ENCODE measurements around the gene NAA16. TPM values are rescaled to one million over a fixed set of nuclear protein-coding genes. Genes with fewer than 3 reads are reported as not detected.
"Not testable (repeated sequence)": the region's sequence is repeated elsewhere in the genome, so short reads cannot be mapped to it uniquely, and the experiment has no call there.

NAA16 gene
- total RNA-seq, 2 donors from 2014 or later: 17.6 to 19.9 TPM

DNA sequence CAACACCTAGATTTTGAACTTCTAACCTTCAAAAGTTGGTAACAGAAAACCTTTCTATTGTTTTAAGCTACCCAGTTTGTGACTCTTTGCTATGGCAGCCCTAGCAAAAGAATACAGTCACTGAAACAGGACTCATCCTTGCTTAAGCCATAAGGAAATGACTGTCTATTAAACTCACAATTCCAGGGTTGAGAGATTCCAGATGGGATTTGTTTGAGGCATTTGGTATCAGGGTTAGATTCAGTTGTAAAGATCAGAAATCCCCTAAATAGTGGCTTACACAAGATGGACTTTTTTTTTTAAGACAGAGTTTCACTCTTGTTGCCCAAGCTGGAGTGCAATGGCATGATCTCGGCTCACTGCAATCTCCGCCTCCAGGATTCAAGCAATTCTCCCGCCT is 105.2 kb downstream of the NAA16 start:
- WGBS: 32% methylated on average over 3 of the region's 3 CpGs
- DNase-seq (ENCODE audit: low spot score): no peak
- no peaks in the 10 kb centered on the region for H3K36me3 ChIP-seq
- H3K9me3 ChIP-seq: no peaks in the 10 kb centered on the region
- TF ChIP-seq, protein P1, sequence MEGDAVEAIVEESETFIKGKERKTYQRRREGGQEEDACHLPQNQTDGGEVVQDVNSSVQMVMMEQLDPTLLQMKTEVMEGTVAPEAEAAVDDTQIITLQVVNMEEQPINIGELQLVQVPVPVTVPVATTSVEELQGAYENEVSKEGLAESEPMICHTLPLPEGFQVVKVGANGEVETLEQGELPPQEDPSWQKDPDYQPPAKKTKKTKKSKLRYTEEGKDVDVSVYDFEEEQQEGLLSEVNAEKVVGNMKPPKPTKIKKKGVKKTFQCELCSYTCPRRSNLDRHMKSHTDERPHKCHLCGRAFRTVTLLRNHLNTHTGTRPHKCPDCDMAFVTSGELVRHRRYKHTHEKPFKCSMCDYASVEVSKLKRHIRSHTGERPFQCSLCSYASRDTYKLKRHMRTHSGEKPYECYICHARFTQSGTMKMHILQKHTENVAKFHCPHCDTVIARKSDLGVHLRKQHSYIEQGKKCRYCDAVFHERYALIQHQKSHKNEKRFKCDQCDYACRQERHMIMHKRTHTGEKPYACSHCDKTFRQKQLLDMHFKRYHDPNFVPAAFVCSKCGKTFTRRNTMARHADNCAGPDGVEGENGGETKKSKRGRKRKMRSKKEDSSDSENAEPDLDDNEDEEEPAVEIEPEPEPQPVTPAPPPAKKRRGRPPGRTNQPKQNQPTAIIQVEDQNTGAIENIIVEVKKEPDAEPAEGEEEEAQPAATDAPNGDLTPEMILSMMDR (IDR thresholded peaks at IDR 0.05): no peak
- TF ChIP-seq POLR2A (IDR thresholded peaks at IDR 0.05) (no peak), POLR2AphosphoS5 (IDR thresholded peaks at IDR 0.05) (no peak)
- no peak overlapping the region for H3K27ac ChIP-seq
- H3K4me1 ChIP-seq (replicated peaks): no peaks in the 10 kb centered on the region
- H3K4me3 ChIP-seq: no peak overlapping the region
- no peaks in the 10 kb centered on the region for H3K27me3 ChIP-seq (replicated peaks; ENCODE audit: insufficient read depth)
- intact Hi-C loops (cut with DNase I): no loop called here

DNA sequence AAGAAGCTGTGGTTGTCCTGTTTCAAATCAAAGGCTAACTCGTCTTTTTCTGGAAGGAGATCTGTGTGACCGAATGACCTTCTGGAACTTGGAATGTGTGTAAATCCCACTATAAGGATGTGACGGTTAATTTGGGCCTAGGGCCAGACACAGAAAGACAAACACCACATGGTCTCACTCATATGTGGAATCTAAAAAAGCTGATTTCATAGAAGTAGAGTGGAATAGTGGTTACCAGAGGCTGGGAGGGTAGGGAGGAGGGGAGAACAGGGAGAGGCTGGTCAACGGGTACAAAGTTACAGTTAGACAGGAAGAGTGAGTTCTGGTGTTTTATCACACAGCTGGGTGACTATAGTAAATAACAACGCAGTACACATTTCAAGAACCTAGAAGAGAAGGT is 107.0 kb downstream of the NAA16 start:
- H3K36me3 ChIP-seq: no peaks in the 10 kb centered on the region
- H3K9me3 ChIP-seq: no peaks in the 10 kb centered on the region
- H3K4me1 ChIP-seq (replicated peaks): no peaks in the 10 kb centered on the region
- TF ChIP-seq, protein P1 (IDR thresholded peaks at IDR 0.05): no peak
- no peak for TF ChIP-seq POLR2AphosphoS5 (IDR thresholded peaks at IDR 0.05)
- no peak for TF ChIP-seq POLR2A (IDR thresholded peaks at IDR 0.05)
- H3K27ac ChIP-seq: no peak overlapping the region
- no peak overlapping the region for H3K4me3 ChIP-seq
- WGBS: 39% methylated on average over 5 of the region's 5 CpGs
- no peak for DNase-seq (ENCODE audit: low spot score)
- intact Hi-C loops (cut with DNase I): no loop called here
- H3K27me3 ChIP-seq (replicated peaks; ENCODE audit: insufficient read depth): no peaks in the 10 kb centered on the region

DNA sequence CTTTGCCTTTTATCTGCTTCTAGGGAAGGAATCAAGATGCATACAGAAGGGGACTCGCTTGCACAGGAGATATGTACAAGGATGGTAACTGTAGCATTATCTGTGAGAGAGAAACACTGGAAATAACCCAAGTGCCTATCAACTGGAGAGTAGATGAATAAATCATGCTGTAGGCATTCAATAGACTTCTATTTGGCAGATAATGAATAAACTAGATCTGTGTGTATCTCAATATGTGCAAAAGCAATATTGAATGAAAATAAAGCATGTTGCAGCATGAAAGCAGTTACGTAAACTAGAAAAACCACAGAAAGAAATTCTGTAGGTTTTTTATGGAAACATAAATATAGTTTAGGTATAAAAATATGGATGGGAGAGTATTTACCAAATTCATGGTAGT is 107.7 kb downstream of the NAA16 start:
- TF ChIP-seq, protein P1 (IDR thresholded peaks at IDR 0.05): no peak
- no peak for TF ChIP-seq POLR2AphosphoS5 (IDR thresholded peaks at IDR 0.05)
- TF ChIP-seq POLR2A (IDR thresholded peaks at IDR 0.05): no peak
- intact Hi-C loops (cut with DNase I): no loop called here
- WGBS: 76% methylated on average over 2 of the region's 2 CpGs

DNA sequence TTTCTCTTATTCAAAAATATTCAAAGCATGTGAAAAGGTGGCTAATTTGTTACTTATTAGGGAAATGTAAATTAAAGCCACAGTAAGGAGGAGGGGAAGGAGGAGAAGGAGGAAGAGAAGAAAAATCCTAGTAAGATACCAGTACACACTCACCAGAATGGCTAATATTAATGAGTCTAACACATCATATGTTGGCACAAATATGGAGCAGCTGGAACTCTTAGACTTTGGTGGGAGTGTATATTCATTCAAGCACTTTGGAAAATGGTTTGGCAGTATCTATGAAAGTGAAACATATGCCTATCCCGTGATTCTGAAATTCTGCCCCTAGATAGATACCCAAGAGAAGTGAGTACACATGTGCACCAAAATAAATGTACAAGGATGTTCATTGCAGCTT is 108.1 kb downstream of the NAA16 start:
- Histone ChIP-seq H3K4me1 (replicated peaks) (no peaks in the 10 kb centered on the region), H3K4me3 (no peak overlapping the region), H3K27ac (no peak overlapping the region), H3K9me3 (no peaks in the 10 kb centered on the region), H3K27me3 (replicated peaks; ENCODE audit: insufficient read depth) (no peaks in the 10 kb centered on the region), H3K36me3 (no peaks in the 10 kb centered on the region)
- intact Hi-C loops (cut with DNase I): no loop called here
- TF ChIP-seq POLR2A (IDR thresholded peaks at IDR 0.05) (no peak), POLR2AphosphoS5 (IDR thresholded peaks at IDR 0.05) (no peak)
- TF ChIP-seq, protein P1 (IDR thresholded peaks at IDR 0.05): no peak
- 77% methylated on average over 1 of the region's 1 CpG for WGBS
- DNase-seq (ENCODE audit: low spot score): no peak

More for the DNA sequence above, 107.7 kb downstream of the NAA16 start:
- Histone ChIP-seq H3K9me3 (no peaks in the 10 kb centered on the region), H3K27me3 (replicated peaks; ENCODE audit: insufficient read depth) (no peaks in the 10 kb centered on the region), H3K4me1 (replicated peaks) (no peaks in the 10 kb centered on the region), H3K4me3 (no peak overlapping the region), H3K36me3 (no peaks in the 10 kb centered on the region), H3K27ac (no peak overlapping the region)
- DNase-seq (ENCODE audit: low spot score): no peak

DNA sequence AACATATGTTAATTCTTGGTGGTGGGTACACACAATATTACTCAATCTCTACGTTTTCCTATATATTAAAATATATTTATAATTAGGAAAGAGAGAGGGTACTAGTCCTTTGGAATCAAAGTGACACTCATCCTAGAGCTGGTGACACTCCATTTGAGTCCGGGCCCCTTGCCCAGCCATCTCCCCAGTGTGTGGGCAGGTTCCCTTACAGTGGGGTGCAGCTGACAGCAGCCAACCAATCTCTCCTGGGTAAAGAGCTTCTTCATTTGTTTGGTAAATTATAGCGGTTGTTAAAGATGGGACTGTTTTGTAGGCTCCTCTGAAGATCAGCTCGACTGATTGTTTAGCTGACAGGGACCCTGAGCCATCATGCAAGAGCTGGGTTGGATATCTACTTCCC is 109.1 kb downstream of the NAA16 start:
- Histone ChIP-seq H3K27ac (no peak overlapping the region), H3K9me3 (no peaks in the 10 kb centered on the region), H3K27me3 (replicated peaks; ENCODE audit: insufficient read depth) (no peaks in the 10 kb centered on the region), H3K4me3 (no peak overlapping the region), H3K36me3 (no peaks in the 10 kb centered on the region), H3K4me1 (replicated peaks) (no peaks in the 10 kb centered on the region)
- WGBS: 79% methylated on average over 4 of the region's 4 CpGs
- no peak for DNase-seq (ENCODE audit: low spot score)
- intact Hi-C loops (cut with DNase I): no loop called here
- TF ChIP-seq POLR2A (IDR thresholded peaks at IDR 0.05): no peak
- TF ChIP-seq, protein P1 (IDR thresholded peaks at IDR 0.05): no peak
- TF ChIP-seq POLR2AphosphoS5 (IDR thresholded peaks at IDR 0.05): no peak

DNA sequence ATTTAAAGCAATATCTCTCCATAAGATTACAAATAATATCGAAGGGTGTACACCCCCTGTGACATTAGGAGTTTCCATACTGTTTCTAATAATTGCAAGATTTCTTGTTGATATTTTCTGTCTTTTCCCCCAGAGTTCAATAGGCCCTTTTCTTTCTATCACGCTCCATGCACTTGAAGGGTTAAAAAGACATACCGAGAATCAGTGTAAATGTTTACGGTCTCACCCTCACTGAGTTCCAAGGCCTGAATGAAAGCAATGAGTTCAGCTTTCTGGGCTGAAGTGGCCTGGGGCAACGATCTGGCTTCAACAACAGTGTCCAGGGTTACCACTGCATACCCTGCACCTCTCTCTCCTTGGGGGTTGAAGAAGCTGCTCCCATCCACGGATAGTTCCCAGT is 110.3 kb downstream of the NAA16 start:
- whole genome bisulfite sequencing: 67% methylated on average over 6 of the region's 6 CpGs
- intact Hi-C loops (cut with DNase I): not testable (repeated sequence)

DNA sequence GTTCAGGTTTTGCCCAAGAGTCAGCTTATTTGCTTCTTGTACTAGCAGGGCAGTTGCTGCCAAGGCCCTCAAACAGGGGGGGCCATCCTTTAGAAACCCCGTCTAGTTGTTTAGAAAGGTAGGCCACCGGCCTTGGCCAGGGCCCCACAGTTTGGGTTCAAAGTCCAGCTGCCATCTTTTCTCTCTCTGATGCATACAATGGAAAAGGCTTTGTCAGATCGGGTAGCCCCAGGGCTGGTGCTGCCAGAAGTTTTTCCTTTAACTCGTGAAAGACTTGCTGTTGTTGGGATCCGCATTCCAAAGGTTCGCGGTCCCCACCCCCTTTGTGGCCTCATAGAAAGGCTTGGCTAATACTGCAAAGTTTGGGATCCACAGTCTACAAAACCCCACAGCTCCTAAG is 110.9 kb downstream of the NAA16 start:
- DNase-seq (ENCODE audit: low spot score); H3K4me3 ChIP-seq; H3K27me3 ChIP-seq (replicated peaks; ENCODE audit: insufficient read depth); intact Hi-C loops (cut with DNase I); H3K9me3 ChIP-seq; H3K36me3 ChIP-seq; H3K27ac ChIP-seq; H3K4me1 ChIP-seq (replicated peaks): not testable (repeated sequence)
- WGBS: 58% methylated on average over 7 of the region's 7 CpGs

More for the DNA sequence above, 110.3 kb downstream of the NAA16 start:
- H3K4me3 ChIP-seq; DNase-seq (ENCODE audit: low spot score); H3K27ac ChIP-seq; H3K4me1 ChIP-seq (replicated peaks); H3K9me3 ChIP-seq; H3K27me3 ChIP-seq (replicated peaks; ENCODE audit: insufficient read depth); H3K36me3 ChIP-seq: not testable (repeated sequence)

DNA sequence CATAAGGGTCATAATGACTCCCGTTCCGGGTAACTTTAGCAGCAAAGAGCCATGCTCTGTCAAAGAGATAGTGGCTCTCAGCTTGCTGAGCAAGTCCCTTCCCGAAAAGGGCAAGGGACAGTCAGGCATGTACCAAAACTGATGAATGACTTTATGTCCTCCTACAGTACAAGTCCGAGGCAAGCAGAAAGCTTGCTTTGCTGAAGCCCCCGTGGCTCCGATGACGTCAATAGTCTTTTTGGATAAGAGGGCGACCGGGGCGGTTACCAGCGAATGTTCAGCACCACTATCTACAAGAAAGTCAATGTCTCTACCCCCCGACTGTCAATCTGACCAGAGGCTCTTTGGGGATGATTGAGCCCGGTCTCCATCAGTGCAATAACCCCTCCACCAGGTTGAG is 112.2 kb downstream of the NAA16 start:
- H3K36me3 ChIP-seq; H3K27me3 ChIP-seq (replicated peaks; ENCODE audit: insufficient read depth); H3K4me3 ChIP-seq; intact Hi-C loops (cut with DNase I); H3K27ac ChIP-seq; DNase-seq (ENCODE audit: low spot score); H3K9me3 ChIP-seq; H3K4me1 ChIP-seq (replicated peaks): not testable (repeated sequence)
- 86% methylated on average over 13 of the region's 13 CpGs for WGBS
